ENCODE measurements around the gene PPP1R26. TPM values are rescaled to one million over a fixed set of nuclear protein-coding genes. Genes with fewer than 3 reads are reported as not detected.
A peak's percentile ranks its signal among the peaks of the same experiment; 100 is the strongest.

PPP1R26 gene
- total and polyA plus RNA-seq, 5 experiments from 2014 or later = 0.13 to 0.22 TPM; not detected in 3

- POLR2A ChIA-PET = no interaction called here
- Mint-ChIP-seq H3K36me3 (peaks cover 0 to 1% (median 0%) of the 10 kb centered on the region in 3 donors), H3K27me3 (peaks cover 0 to 12% (median 4%) of the 10 kb centered on the region in 5 donors), H3K4me3 (no peak overlapping the region), H3K27ac (no peak overlapping the region), H3K4me1 (peaks cover 0 to 3% (median under 1%) of the 10 kb centered on the region in 4 donors), H3K9me3 (peaks cover 1 to 7% (median 1%) of the 10 kb centered on the region in 9 donors)
- DNase-seq = peak in 1 of 10 donors; percentile 13
- no peak for ATAC-seq
Observed at GRCh38 chr9:135514342-135515082, 34.9 kb downstream of the PPP1R26 start.

GRCh38 chr9:135515083-135515951 is 35.7 kb downstream of the PPP1R26 start:
- POLR2A ChIA-PET = no interaction called here
- Mint-ChIP-seq H3K27me3 (peaks cover 0 to 13% (median 4%) of the 10 kb centered on the region in 5 donors), H3K4me3 (no peak overlapping the region), H3K27ac (no peak overlapping the region), H3K36me3 (no peaks in the 10 kb centered on the region), H3K4me1 (peaks cover 0 to 3% (median under 1%) of the 10 kb centered on the region in 4 donors), H3K9me3 (peaks cover 0 to 2% (median 0%) of the 10 kb centered on the region in 9 donors)
- ATAC-seq (no peak), DNase-seq (peak in 1 of 10 donors; percentile 13)

- POLR2A ChIA-PET = no interaction called here
- Mint-ChIP-seq H3K27ac (no peak overlapping the region), H3K36me3 (no peaks in the 10 kb centered on the region), H3K4me1 (peaks cover 0 to 3% (median under 1%) of the 10 kb centered on the region in 4 donors), H3K9me3 (no peaks in the 10 kb centered on the region), H3K4me3 (no peak overlapping the region), H3K27me3 (peaks cover 0 to 13% (median 8%) of the 10 kb centered on the region in 5 donors)
- ATAC-seq = no peak
- peak in 1 of 10 donors; percentile 14 for DNase-seq
Observed at GRCh38 chr9:135516132-135516860, 36.7 kb downstream of the PPP1R26 start.

GRCh38 chr9:135517407-135517822 is 37.8 kb downstream of the PPP1R26 start:
- ATAC-seq = no peak
- POLR2A ChIA-PET = no interaction called here

GRCh38 chr9:135519179-135519971 is 39.8 kb downstream of the PPP1R26 start:
- H3K4me1 Mint-ChIP-seq = peaks cover 0 to 1% (median 0%) of the 10 kb centered on the region in 4 donors
- POLR2A ChIA-PET = no interaction called here
- H3K36me3 Mint-ChIP-seq = no peaks in the 10 kb centered on the region
- H3K27ac Mint-ChIP-seq = no peak overlapping the region
- no peak for ATAC-seq
- H3K9me3 Mint-ChIP-seq = no peaks in the 10 kb centered on the region
- H3K4me3 Mint-ChIP-seq = no peak overlapping the region
- H3K27me3 Mint-ChIP-seq = peaks cover 0 to 16% (median 8%) of the 10 kb centered on the region in 5 donors
- no peak for DNase-seq

More at GRCh38 chr9:135517407-135517822, 37.8 kb downstream of the PPP1R26 start:
- H3K27ac Mint-ChIP-seq = no peak overlapping the region
- H3K36me3 Mint-ChIP-seq = no peaks in the 10 kb centered on the region
- H3K4me1 Mint-ChIP-seq = peaks cover 0 to 3% (median under 1%) of the 10 kb centered on the region in 4 donors
- peaks cover 0 to 12% (median 8%) of the 10 kb centered on the region in 5 donors for H3K27me3 Mint-ChIP-seq
- H3K9me3 Mint-ChIP-seq = no peaks in the 10 kb centered on the region
- peak in 1 of 10 donors; percentile 2 for DNase-seq
- no peak overlapping the region for H3K4me3 Mint-ChIP-seq

GRCh38 chr9:135520916-135521607 is 41.5 kb downstream of the PPP1R26 start, which contains the start of gene LCN1:
LCN1 (plus strand) TSS chr9:135521440; CDS start chr9:135521498, 58 bp downstream.
- Mint-ChIP-seq H3K36me3 (no peaks in the 10 kb centered on the region), H3K9me3 (no peaks in the 10 kb centered on the region), H3K27ac (no peak within 1 kb of the TSS), H3K4me1 (no peaks in the 10 kb centered on the region), H3K27me3 (peaks cover 0 to 17% (median 8%) of the 10 kb centered on the region in 5 donors), H3K4me3 (no peak within 1 kb of the TSS)
- ATAC-seq (no peak), DNase-seq (peak in 1 of 10 donors; percentile 11)
- POLR2A ChIA-PET = no interaction called here

- Mint-ChIP-seq H3K27ac (no peak overlapping the region), H3K4me3 (no peak overlapping the region), H3K36me3 (no peaks in the 10 kb centered on the region), H3K4me1 (no peaks in the 10 kb centered on the region), H3K9me3 (no peaks in the 10 kb centered on the region), H3K27me3 (peaks cover 0 to 14% (median 8%) of the 10 kb centered on the region in 5 donors)
- ATAC-seq = no peak
- DNase-seq = peak in 1 of 10 donors; percentile 3
- POLR2A ChIA-PET = no interaction called here
Observed at GRCh38 chr9:135521608-135522095, 42.1 kb downstream of the PPP1R26 start.

- Mint-ChIP-seq H3K27me3 (peaks cover 0 to 14% (median 8%) of the 10 kb centered on the region in 5 donors), H3K36me3 (no peaks in the 10 kb centered on the region), H3K27ac (no peak overlapping the region), H3K4me1 (no peaks in the 10 kb centered on the region), H3K9me3 (no peaks in the 10 kb centered on the region), H3K4me3 (no peak overlapping the region)
- POLR2A ChIA-PET = no interaction called here
- DNase-seq (peak in 1 of 10 donors; percentile 11), ATAC-seq (no peak)
Observed at GRCh38 chr9:135522137-135522877, 42.7 kb downstream of the PPP1R26 start.

- DNase-seq = peak in 1 of 10 donors; percentile 10
- Mint-ChIP-seq H3K36me3 (no peaks in the 10 kb centered on the region), H3K9me3 (no peaks in the 10 kb centered on the region), H3K4me3 (no peak overlapping the region), H3K27me3 (peaks cover 0 to 14% (median 4%) of the 10 kb centered on the region in 5 donors), H3K27ac (no peak overlapping the region), H3K4me1 (no peaks in the 10 kb centered on the region)
- POLR2A ChIA-PET = no interaction called here
- no peak for ATAC-seq
Observed at GRCh38 chr9:135522931-135523330, 43.3 kb downstream of the PPP1R26 start.

- no peaks in the 10 kb centered on the region for H3K9me3 Mint-ChIP-seq
- POLR2A ChIA-PET = no interaction called here
- peaks cover 0 to 14% (median 4%) of the 10 kb centered on the region in 5 donors for H3K27me3 Mint-ChIP-seq
- peak in 1 of 10 donors; percentile 13 for DNase-seq
- no peak overlapping the region for H3K27ac Mint-ChIP-seq
- H3K36me3 Mint-ChIP-seq = no peaks in the 10 kb centered on the region
- H3K4me1 Mint-ChIP-seq = no peaks in the 10 kb centered on the region
- no peak for ATAC-seq
- H3K4me3 Mint-ChIP-seq = no peak overlapping the region
Observed at GRCh38 chr9:135523521-135524129, 44.0 kb downstream of the PPP1R26 start.

Data from naive thymus-derived CD8-positive, alpha-beta T cell (primary cell).